K562 (cell line): ENCODE measurements around the gene RALGAPB. TPM values are rescaled to one million over a fixed set of nuclear protein-coding genes. Genes with fewer than 3 reads are reported as not detected.

Experiments used
- ATAC-seq: fragments of 200-7000 bp; cut with Tn5 transposase; 3 replicates; pipeline ENCODE4 v1.9.1; 2020; ENCODE audit warnings: moderate library complexity
- BruUV-seq: library from RNA; stranded (reverse); fragments of 400-500 nt; replicated peaks from 2 replicates; lab custom pipeline; 2021; lab: Mats Ljungman, UMichigan
- CTCF ChIA-PET: fragments of 300-600 bp; formaldehyde crosslinking; extraction: SDS; loops from one replicate; lab custom pipeline; 2021; ENCODE audit warnings: low intra/inter-chr PET ratio; lab: Yijun Ruan, JAX
- POLR2A ChIA-PET: fragments of 300-600, 350-650 bp; sonication (Branson Sonifier 250); formaldehyde crosslinking; extraction: SDS; loops from one replicate; lab custom pipeline; 2021; ENCODE audit warnings: antibody characterized with exemption, inconsistent platforms; lab: Yijun Ruan, JAX
- DNase-seq, 4 experiments: peaks; one replicate each; pipeline versions ENCODE4 v3.0.0 to v3.0.0-alpha.2; 2011 to 2018; ENCODE audit warnings: low spot score in 3 of 4, mixed read lengths in 3 of 4; ENCODE audit errors: extremely low read depth in 1 of 4
- FAIRE-seq: peaks from 2 replicates; lab custom pipeline; 2011; peaks lifted over from hg19 to GRCh38; lab: Jason Lieb, UNC
- H2AFZ ChIP-seq: 2 replicates; pipeline ENCODE4 v1.6.0; 2011; ENCODE audit warnings: low read depth, low read length, control low read depth, inconsistent platforms
- H3K27ac ChIP-seq: fragments of 200-600 bp; 3 replicates; pipeline ENCODE4 v1.8.0; 2011; ENCODE audit warnings: low read depth, mild to moderate bottlenecking, control low read depth, inconsistent platforms, low read length, moderate library complexity, mixed read lengths; ENCODE audit errors: extremely low read depth
- H3K27me3 ChIP-seq, 2 experiments: fragments of 300-600 bp in 1 of 2; 2 replicates in 1 of 2; 3 replicates in 1 of 2; pipeline versions ENCODE4 v1.6.0 to v1.8.0; 2011; ENCODE audit warnings: inconsistent platforms in 2 of 2, low read length in 2 of 2, mild to moderate bottlenecking in 1 of 2, mixed read lengths in 1 of 2, moderate library complexity in 1 of 2; ENCODE audit not compliant: control insufficient read depth in 2 of 2, insufficient read depth in 2 of 2
- H3K36me3 ChIP-seq: fragments of 300-600 bp; 3 replicates; pipeline ENCODE4 v1.8.0; 2011; ENCODE audit warnings: mild to moderate bottlenecking, low read length, inconsistent platforms; ENCODE audit not compliant: control insufficient read depth, insufficient read depth
- H3K4me1 ChIP-seq, 2 experiments: fragments of 200-600 bp in 1 of 2; replicated peaks in 1 of 2; 2 replicates in 1 of 2; 3 replicates in 1 of 2; pipeline versions ENCODE4 v1.5.1 to v1.8.0; 2011; ENCODE audit warnings: inconsistent platforms in 2 of 2, low read length in 2 of 2, mild to moderate bottlenecking in 1 of 2, mixed read lengths in 1 of 2, moderate library complexity in 1 of 2; ENCODE audit not compliant: control insufficient read depth in 2 of 2, insufficient read depth in 2 of 2
- H3K4me2 ChIP-seq: 2 replicates; pipeline ENCODE4 v1.6.1; 2011; ENCODE audit warnings: low read length, control low read depth, inconsistent platforms, mixed read lengths; ENCODE audit not compliant: insufficient read depth
- H3K4me3 ChIP-seq: fragments of 200-600 bp; sonication (generic), shearing (Covaris generic); 2 replicates; pipeline ENCODE4 v1.5.1; 2016; ENCODE audit warnings: control low read depth, inconsistent platforms
- H3K79me2 ChIP-seq: fragments of 200-600 bp; 3 replicates; pipeline ENCODE4 v1.8.0; 2011; ENCODE audit warnings: low read length, inconsistent platforms; ENCODE audit not compliant: control insufficient read depth, insufficient read depth
- H3K9ac ChIP-seq, 2 experiments: 2 replicates each; pipeline versions ENCODE4 v1.6.0 to v1.6.1; 2011; ENCODE audit warnings: low read depth in 2 of 2, low read length in 2 of 2, control low read depth in 1 of 2, inconsistent platforms in 1 of 2, mild to moderate bottlenecking in 1 of 2, mixed read lengths in 1 of 2; ENCODE audit not compliant: insufficient read depth in 1 of 2
- H3K9me1 ChIP-seq: one replicate; pipeline ENCODE4 v1.6.0; 2011; ENCODE audit warnings: inconsistent platforms, mild to moderate bottlenecking, low read length, moderate library complexity; ENCODE audit not compliant: control insufficient read depth, insufficient read depth
- H3K9me3 ChIP-seq: replicated peaks from 2 replicates; pipeline ENCODE4 v1.5.1; 2011; ENCODE audit warnings: low read depth, low read length, inconsistent platforms; ENCODE audit not compliant: control insufficient read depth, insufficient read depth
- H4K20me1 ChIP-seq: replicated peaks from 2 replicates; pipeline ENCODE4 v1.6.1; 2011; ENCODE audit warnings: low read length, inconsistent platforms, mixed read lengths; ENCODE audit not compliant: control insufficient read depth, insufficient read depth
- ARID3A ChIP-seq: IDR thresholded peaks from 2 replicates; pipeline ENCODE4 v1.6.1; 2012; ENCODE audit warnings: low read depth, low read length, improper control_type of control experiment, borderline replicate concordance
- FOXK1 ChIP-seq: sonication (generic); formaldehyde crosslinking; IDR thresholded peaks from 2 replicates; pipeline ENCODE4 v1.8.0; 2022; ENCODE audit warnings: missing genetic modification reagents, mild to moderate bottlenecking, borderline replicate concordance
- FUS ChIP-seq: fragments of 200-400 bp; formaldehyde crosslinking; optimal IDR thresholded peaks from 2 replicates; pipeline ENCODE3; 2017; ENCODE audit warnings: low read depth, low read length
- MEIS2 ChIP-seq: fragments of 450-650 bp; IDR thresholded peaks from 2 replicates; pipeline ENCODE4 v1.6.1; 2014; ENCODE audit warnings: mild to moderate bottlenecking; ENCODE audit not compliant: partially characterized antibody
- NR0B1 ChIP-seq: fragments of 450-650 bp; IDR thresholded peaks from one replicate; pipeline ENCODE4 v1.6.1; 2018; ENCODE audit warnings: mild to moderate bottlenecking, moderate library complexity; ENCODE audit not compliant: partially characterized antibody
- PHF8 ChIP-seq: fragments of 200-600 bp; sonication (generic); IDR thresholded peaks from 2 replicates; pipeline ENCODE4 v1.6.1; 2012; ENCODE audit warnings: mixed run types, mild to moderate bottlenecking, inconsistent platforms, low read length, moderate library complexity, borderline replicate concordance
- RERE ChIP-seq: sonication (generic); formaldehyde crosslinking; IDR thresholded peaks from 2 replicates; pipeline ENCODE4 v1.8.0; 2023; ENCODE audit warnings: missing genetic modification reagents, mild to moderate bottlenecking, borderline replicate concordance
- ZNF239 ChIP-seq: fragments of 250-450 bp; sonication (Bioruptor Pico); IDR thresholded peaks from 2 replicates; pipeline ENCODE4 v1.4.0; 2020; ENCODE audit warnings: mild to moderate bottlenecking
- ZNF384 ChIP-seq: IDR thresholded peaks from 2 replicates; pipeline ENCODE4 v1.6.1; 2012; ENCODE audit warnings: low read depth, low read length, improper control_type of control experiment
- WGBS: fragments of 100-300 bp; shearing (Covaris generic); methylation state at CpG from one replicate; pipeline ENCODE4 v1.1.6; 2016; ENCODE audit warnings: low coverage, mixed read lengths; ENCODE audit not compliant: insufficient coverage; ENCODE audit errors: missing lambda C conversion rate; 5-methylcytosine and 5-hydroxymethylcytosine counted together
- in situ Hi-C: fragments of 300-500 bp; cut with MboI; formaldehyde crosslinking; loops from 4 replicates; pipeline ENCODE4 v1.15.0; 2018; ENCODE audit warnings: inconsistent platforms, mixed read lengths
- intact Hi-C: fragments of 100-400 bp; cut with micrococcal nuclease; formaldehyde crosslinking; loops from 2 replicates; pipeline ENCODE4 v1.14.2; 2022
- polyA plus RNA-seq, 8 experiments: library from polyadenylated mRNA; depleted of rRNA in 4 of 8; stranded (reverse) in 5 of 8; unstranded in 3 of 8; fragments of >200 nt; fragmentation: Nextera tagmentation in 2 of 8; fragmentation: Illumina TruSeq in 1 of 8; extraction: Ambion mirVana in 2 of 8; extraction: Trizol in 1 of 8; gene quantifications; 2 replicates each; pipeline versions ENCODE4 v1.2.1 to v1.2.3, GENCODE V29; 2011 to 2014; ENCODE audit warnings: inconsistent platforms in 1 of 8, missing spikeins in 1 of 8
- total RNA-seq, 7 experiments: library from RNA; depleted of rRNA in 6 of 7; stranded (reverse); fragments of >200 nt in 6 of 7; fragmentation: Illumina TruSeq in 2 of 7; extraction: Trizol in 2 of 7; gene quantifications; 2 replicates each; pipeline versions ENCODE4 v1.2.1 to v1.2.3, GENCODE V29; 2011 to 2021; ENCODE audit warnings: low replicate concordance in 1 of 7

RALGAPB gene
- total and polyA plus RNA-seq, 9 of the 15 experiments (the other 6 are each of a cell fraction or from before 2014, with no cell fraction given) = 4.3 to 25.6 (median 13.6) TPM

- ChIA-PET POLR2A (no interaction called here), CTCF (no interaction called here)
- Histone ChIP-seq H3K9me3 (no peaks in the 10 kb centered on the region), H3K4me2 (no peak overlapping the region), H3K79me2 (no peaks in the 10 kb centered on the region), H3K27me3 (no peaks in the 10 kb centered on the region), H3K4me3 (no peak overlapping the region), H3K36me3 (peaks cover 51% of the 10 kb centered on the region), H2AFZ (no peak overlapping the region), H3K9me1 (no peaks in the 10 kb centered on the region), H3K27ac (no peak overlapping the region), H3K4me1 (no peaks in the 10 kb centered on the region), H3K9ac (no peak overlapping the region), H4K20me1 (no peaks in the 10 kb centered on the region)
- ATAC-seq = no peak
- intact Hi-C loops = no loop called here
- WGBS = 97% methylated on average over 3 of the region's 3 CpGs
- DNase-seq = no peak
- in situ Hi-C loops = no loop called here
- no TSS peak for BruUV-seq
- no peak for FAIRE-seq
- TF ChIP-seq ZNF239 (CRISPR knock-in tag) = no peak
- TF ChIP-seq FUS = no peak
- no peak for TF ChIP-seq PHF8
- no peak for TF ChIP-seq ZNF384
- no peak for TF ChIP-seq MEIS2
- no peak for TF ChIP-seq FOXK1
- no peak for TF ChIP-seq NR0B1
- no peak for TF ChIP-seq RERE
- no peak for TF ChIP-seq ARID3A
Measured at GRCh38 chr20:38528167-38528566, 55.5 kb downstream of the RALGAPB start.
